Thyroid gland (tissue), 4 donors: ENCODE results near the gene TSHZ1. TPM values are rescaled to one million over a fixed set of nuclear protein-coding genes. Genes with fewer than 3 reads are reported as not detected.

ENCODE experiments used
- DNase-seq, 2 donors: peaks; one replicate each; pipeline ENCODE4 v3.0.0-alpha.2; 2019
- H3K27ac ChIP-seq, 3 donors: fragments of 200-600 bp; sonication (generic); 1 replicate in 2 of 3; 2 replicates in 1 of 3; pipeline ENCODE4 v1.5.1; 2016 to 2019; ENCODE audit warnings: mild to moderate bottlenecking in 1 of 3, moderate library complexity in 1 of 3
- H3K27me3 ChIP-seq: fragments of 200-600 bp; sonication (generic); one replicate; pipeline ENCODE4 v1.5.1; 2019
- H3K36me3 ChIP-seq, 2 donors: fragments of 200-600 bp; sonication (generic); one replicate each; pipeline ENCODE4 v1.5.1; 2016 to 2019
- H3K4me1 ChIP-seq, 2 donors: fragments of 200-600 bp; sonication (generic); one replicate each; pipeline ENCODE4 v1.5.1; 2017 to 2019
- H3K4me3 ChIP-seq, 3 donors: fragments of 200-600 bp; sonication (generic); replicated peaks in 1 of 3; 1 replicate in 2 of 3; 2 replicates in 1 of 3; pipeline ENCODE4 v1.5.1; 2016; ENCODE audit warnings: mild to moderate bottlenecking in 1 of 3
- H3K9me3 ChIP-seq: fragments of 200-600 bp; sonication (generic); one replicate; pipeline ENCODE4 v1.5.1; 2017
- POLR2A ChIP-seq, 2 donors: fragments of 450-650 bp; IDR thresholded peaks; one replicate each; pipeline ENCODE4 v1.6.1; 2017; ENCODE audit warnings: antibody characterized with exemption in 2 of 2, mild to moderate bottlenecking in 2 of 2, moderate library complexity in 1 of 2
- WGBS, 2 donors: methylation state at CpG; one replicate each; pipeline ENCODE4 v1.1.5; 2017; 5-methylcytosine and 5-hydroxymethylcytosine counted together
- intact Hi-C: fragments of 100-400 bp; cut with DNase I; formaldehyde crosslinking; loops from one replicate; pipeline ENCODE4 v1.15.1; 2023
- total RNA-seq, 4 donors: library from RNA; depleted of rRNA; stranded (reverse); fragments of >200 nt; gene quantifications; one replicate each; pipeline ENCODE4 v1.2.3, GENCODE V29; 2016
- TF ChIP-seq, protein P1 (sequence below), 6 experiments: fragments of 200-600 bp in 3 of 6; fragments of 450-650 bp in 3 of 6; sonication (generic) in 3 of 6; IDR thresholded peaks; one replicate each; pipeline ENCODE4 v1.5.1; 2016 to 2019; ENCODE audit warnings: antibody characterized with exemption in 6 of 6, mild to moderate bottlenecking in 2 of 6, inconsistent platforms in 1 of 6, moderate library complexity in 1 of 6

Gene TSHZ1
- total RNA-seq, 4 donors from 2014 or later: 17.9 to 22.2 (median 19.0) TPM

DNA sequence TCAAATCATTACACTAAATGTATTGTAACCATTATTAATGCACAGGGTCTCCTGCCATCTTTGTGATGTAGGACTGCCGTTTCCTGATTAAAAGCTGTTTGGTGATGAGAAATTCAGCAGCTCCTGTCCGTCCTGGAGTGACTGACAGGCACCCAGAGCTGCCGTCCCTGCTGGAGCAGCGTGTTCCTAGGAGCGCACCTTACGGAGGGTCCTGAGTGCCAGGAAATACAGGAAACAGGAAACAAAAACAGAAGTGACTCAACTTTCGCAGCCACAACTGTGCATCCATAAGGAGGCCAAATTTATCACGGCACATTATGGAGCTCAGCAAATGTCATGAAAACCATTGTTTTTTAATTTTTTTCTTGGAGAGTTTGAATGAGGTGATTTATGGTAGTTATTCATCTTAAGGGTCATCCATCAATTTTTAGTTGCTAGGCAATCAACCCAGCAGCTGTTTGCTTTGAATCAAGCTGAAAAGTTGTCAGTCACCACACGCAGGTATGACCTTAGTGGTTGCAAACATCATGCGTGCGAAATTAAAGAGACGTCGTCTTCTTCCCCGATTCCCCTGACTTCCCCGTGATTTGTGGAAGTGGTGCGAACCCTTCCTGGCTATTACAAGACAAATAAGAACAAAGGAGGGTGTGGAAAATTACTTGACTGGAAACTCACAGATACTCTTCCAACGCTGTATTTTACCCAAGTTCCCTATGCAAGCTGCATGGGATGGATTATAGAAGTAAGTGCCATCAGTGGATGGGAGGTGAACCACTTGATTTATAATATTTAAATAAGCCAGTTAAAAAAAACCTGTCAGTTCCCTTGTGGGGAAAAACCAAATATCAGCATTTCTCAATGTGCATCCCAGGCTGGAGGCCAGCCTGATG is 19.8 kb downstream of the TSHZ1 start:
- H3K27me3 ChIP-seq: no peaks in the 10 kb centered on the region
- no peak overlapping the region for H3K4me3 ChIP-seq
- no peaks in the 10 kb centered on the region for H3K9me3 ChIP-seq
- H3K36me3 ChIP-seq: no peaks in the 10 kb centered on the region
- H3K4me1 ChIP-seq: peaks cover 0 to 35% of the 10 kb centered on the region in 2 donors
- intact Hi-C loops: no loop called here
- DNase-seq: no peak
- WGBS, 2 donors: 83 to 87% methylated on average over 17 of the region's 17 CpGs
- H3K27ac ChIP-seq: no peak overlapping the region
- TF ChIP-seq POLR2A (IDR thresholded peaks at IDR 0.05): no peak
- TF ChIP-seq, protein P1, sequence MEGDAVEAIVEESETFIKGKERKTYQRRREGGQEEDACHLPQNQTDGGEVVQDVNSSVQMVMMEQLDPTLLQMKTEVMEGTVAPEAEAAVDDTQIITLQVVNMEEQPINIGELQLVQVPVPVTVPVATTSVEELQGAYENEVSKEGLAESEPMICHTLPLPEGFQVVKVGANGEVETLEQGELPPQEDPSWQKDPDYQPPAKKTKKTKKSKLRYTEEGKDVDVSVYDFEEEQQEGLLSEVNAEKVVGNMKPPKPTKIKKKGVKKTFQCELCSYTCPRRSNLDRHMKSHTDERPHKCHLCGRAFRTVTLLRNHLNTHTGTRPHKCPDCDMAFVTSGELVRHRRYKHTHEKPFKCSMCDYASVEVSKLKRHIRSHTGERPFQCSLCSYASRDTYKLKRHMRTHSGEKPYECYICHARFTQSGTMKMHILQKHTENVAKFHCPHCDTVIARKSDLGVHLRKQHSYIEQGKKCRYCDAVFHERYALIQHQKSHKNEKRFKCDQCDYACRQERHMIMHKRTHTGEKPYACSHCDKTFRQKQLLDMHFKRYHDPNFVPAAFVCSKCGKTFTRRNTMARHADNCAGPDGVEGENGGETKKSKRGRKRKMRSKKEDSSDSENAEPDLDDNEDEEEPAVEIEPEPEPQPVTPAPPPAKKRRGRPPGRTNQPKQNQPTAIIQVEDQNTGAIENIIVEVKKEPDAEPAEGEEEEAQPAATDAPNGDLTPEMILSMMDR (IDR thresholded peaks at IDR 0.05): no peak

DNA sequence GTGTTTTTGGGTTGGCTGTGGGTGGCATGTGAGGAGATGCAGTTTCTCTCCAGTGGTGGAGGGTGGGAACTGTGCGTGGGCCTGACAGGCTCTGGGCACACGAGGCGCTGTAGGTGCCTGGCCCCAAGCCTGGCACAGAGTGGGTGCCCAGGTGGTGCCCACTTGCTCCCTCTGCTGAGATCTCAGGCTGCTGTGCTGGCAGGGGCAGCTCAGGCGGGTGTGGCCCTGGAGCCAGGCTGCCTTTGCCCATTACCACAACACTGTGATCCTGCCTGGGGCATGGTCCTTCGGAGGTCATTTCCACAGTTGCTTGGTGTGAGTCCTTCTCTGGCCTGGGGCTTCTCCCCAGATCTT is 20.4 kb downstream of the TSHZ1 start:
- no peak overlapping the region for H3K27ac ChIP-seq
- no peak overlapping the region for H3K4me3 ChIP-seq
- intact Hi-C loops: no loop called here
- TF ChIP-seq, protein P1 (IDR thresholded peaks at IDR 0.05): no peak
- peaks cover 0 to 35% of the 10 kb centered on the region in 2 donors for H3K4me1 ChIP-seq
- H3K27me3 ChIP-seq: no peaks in the 10 kb centered on the region
- no peaks in the 10 kb centered on the region for H3K36me3 ChIP-seq
- 90 to 91% methylated on average over 4 of the region's 5 CpGs for WGBS, 2 donors
- H3K9me3 ChIP-seq: no peaks in the 10 kb centered on the region
- DNase-seq: no peak

DNA sequence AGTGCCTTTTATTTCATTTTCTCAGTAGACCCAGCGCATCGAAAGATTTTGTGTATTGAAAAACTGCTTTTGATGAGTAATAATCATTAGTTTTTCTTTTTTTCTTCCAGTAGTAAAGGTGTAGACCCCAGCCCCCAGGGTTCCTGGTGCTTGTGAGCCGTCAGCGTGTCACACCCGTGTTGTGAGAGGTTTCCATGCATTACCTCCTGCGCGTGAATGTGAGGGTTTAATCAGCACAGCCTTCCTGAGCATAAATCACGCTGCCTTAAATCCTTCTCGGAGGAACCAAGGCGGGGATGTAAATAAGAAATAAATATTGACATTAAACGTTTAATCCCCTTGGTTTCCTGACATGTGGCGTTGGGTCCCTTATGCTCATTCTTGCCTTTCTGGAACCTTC is 24.3 kb downstream of the TSHZ1 start:
- H3K36me3 ChIP-seq: no peaks in the 10 kb centered on the region
- no peak overlapping the region for H3K27ac ChIP-seq
- intact Hi-C loops: no loop called here
- H3K27me3 ChIP-seq: no peaks in the 10 kb centered on the region
- peaks cover 0 to 14% of the 10 kb centered on the region in 2 donors for H3K4me1 ChIP-seq
- H3K4me3 ChIP-seq: no peak overlapping the region
- DNase-seq: no peak
- TF ChIP-seq, protein P1 (IDR thresholded peaks at IDR 0.05): no peak
- no peak for TF ChIP-seq POLR2A (IDR thresholded peaks at IDR 0.05)
- no peaks in the 10 kb centered on the region for H3K9me3 ChIP-seq
- 93 to 96% methylated on average over 12 of the region's 12 CpGs for WGBS, 2 donors

DNA sequence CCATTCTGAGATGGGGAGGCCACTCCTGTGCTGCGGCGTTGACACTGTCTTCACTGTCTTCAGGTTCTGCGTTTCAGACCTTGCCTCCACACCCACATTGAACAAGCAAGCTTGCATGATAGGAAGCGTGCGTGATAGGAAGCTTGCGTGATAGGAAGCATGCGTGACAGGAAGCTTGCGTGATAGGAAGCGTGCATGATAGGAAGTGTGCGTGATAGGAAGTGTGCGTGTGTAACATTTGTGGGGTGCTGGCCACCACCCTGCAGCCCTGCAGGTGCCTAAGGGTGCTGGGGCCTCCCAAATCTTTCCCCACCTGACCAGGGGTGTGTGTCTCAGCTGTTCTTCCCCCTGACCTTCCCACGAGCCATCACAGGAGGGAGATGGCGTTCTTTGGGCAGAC is 25.3 kb downstream of the TSHZ1 start:
- no peak for DNase-seq
- no peak overlapping the region for H3K4me3 ChIP-seq
- WGBS, 2 donors: 92 to 96% methylated on average over 13 of the region's 13 CpGs
- TF ChIP-seq, protein P1 (IDR thresholded peaks at IDR 0.05): no peak
- TF ChIP-seq POLR2A (IDR thresholded peaks at IDR 0.05): no peak
- no peaks in the 10 kb centered on the region for H3K27me3 ChIP-seq
- no peaks in the 10 kb centered on the region for H3K9me3 ChIP-seq
- no peak overlapping the region for H3K27ac ChIP-seq
- intact Hi-C loops: no loop called here
- no peaks in the 10 kb centered on the region for H3K36me3 ChIP-seq
- H3K4me1 ChIP-seq: peaks cover 0 to 12% of the 10 kb centered on the region in 2 donors

DNA sequence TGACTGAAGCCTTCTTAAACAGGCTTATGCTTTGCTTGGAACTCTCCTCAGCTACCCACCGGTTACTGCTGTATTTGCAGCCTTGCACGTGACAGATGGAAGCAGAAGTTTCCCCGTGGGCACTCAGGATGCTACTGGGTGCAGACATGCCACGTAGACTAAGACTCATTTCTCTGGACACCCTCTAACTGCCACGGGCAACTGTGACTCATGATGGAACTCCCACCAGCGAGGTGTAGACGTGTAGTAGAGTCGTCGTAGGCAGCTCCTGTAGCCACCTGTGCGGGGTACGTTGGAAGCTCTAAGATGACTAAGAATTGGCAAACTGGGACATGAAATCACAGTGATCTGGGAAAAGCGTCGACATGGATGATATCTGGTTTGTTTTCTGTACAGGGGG is 27.5 kb downstream of the TSHZ1 start:
- Histone ChIP-seq H3K27ac (no peak overlapping the region), H3K4me1 (peaks cover 0 to 6% of the 10 kb centered on the region in 2 donors), H3K36me3 (no peaks in the 10 kb centered on the region), H3K9me3 (no peaks in the 10 kb centered on the region), H3K4me3 (no peak overlapping the region), H3K27me3 (no peaks in the 10 kb centered on the region)
- intact Hi-C loops: no loop called here
- no peak for DNase-seq
- WGBS, 2 donors: 91 to 94% methylated on average over 13 of the region's 13 CpGs
- TF ChIP-seq POLR2A (IDR thresholded peaks at IDR 0.05): no peak
- TF ChIP-seq, protein P1 (IDR thresholded peaks at IDR 0.05): no peak
